ENCODE data around the gene SLC6A17.

Gene SLC6A17

DNA sequence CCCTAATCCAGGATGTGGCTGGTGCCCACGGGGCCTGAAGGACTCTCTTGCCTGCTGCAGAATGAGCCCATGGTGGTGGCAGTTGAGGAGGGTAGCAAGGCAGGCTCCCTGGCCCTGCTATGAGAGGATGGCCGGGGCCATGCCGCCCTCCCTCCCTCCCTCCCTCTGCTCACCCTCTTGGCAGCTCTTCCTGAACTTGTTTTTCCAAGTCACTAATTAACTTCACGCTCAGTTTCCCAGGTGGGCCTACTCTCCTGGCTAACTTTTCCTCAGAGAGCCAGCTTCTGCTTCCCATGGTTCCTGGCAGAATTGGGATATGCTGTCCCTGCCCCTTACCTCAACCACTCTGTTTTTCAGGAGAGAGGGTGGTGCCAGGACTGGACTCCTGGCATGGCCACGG, 70.0 kb downstream of the SLC6A17 start:
- no peak for DNase-seq (ENCODE audit: low read depth in 2 of 2)

DNA sequence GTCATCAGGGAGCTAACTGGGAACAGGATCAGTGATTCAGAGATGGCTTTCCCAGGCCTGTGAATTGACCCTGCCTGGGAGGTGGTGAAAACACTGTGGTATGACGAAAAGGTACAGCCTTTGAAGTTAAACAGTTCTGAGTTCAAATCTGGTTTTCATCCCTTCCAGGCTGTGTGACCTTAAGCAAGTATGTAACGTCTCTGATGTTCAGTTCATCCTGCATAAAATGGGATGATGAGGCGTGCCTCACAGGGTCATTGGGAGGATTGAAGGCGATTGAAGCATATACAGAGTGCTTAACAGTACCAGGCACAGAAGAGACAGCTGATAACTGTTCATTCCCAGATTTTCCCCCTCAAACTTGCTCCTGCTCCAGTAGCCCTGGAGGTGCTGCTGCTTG, 70.8 kb downstream of the SLC6A17 start:
- no peak for DNase-seq (ENCODE audit: low read depth in 2 of 2)

DNA sequence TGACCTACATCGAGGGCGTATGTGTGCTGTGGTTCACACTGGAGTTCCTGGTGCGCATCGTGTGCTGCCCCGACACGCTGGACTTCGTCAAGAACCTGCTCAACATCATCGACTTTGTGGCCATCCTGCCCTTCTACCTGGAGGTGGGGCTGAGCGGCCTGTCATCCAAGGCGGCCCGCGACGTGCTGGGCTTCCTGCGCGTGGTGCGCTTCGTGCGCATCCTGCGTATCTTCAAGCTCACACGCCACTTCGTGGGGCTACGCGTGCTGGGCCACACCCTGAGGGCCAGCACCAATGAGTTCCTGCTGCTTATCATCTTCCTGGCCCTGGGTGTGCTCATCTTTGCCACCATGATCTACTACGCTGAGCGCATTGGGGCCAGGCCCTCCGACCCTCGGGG, 72.8 kb downstream of the SLC6A17 start:
- DNase-seq (ENCODE audit: low read depth in 2 of 2), result no peak

DNA sequence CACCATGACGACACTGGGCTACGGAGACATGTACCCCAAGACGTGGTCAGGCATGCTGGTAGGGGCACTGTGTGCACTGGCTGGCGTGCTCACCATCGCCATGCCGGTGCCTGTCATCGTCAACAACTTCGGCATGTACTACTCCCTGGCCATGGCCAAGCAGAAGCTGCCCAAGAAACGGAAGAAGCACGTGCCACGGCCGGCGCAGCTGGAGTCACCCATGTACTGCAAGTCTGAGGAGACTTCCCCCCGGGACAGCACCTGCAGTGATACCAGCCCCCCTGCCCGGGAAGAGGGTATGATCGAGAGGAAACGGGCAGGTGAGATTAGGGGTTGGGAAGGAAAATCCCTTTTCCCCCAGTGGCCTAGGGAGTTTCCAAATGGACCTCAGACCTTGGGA, 73.3 kb downstream of the SLC6A17 start:
- DNase-seq (ENCODE audit: low read depth in 2 of 2), result no peak

GRCh38 chr1:110224240-110224995, 74.1 kb downstream of the SLC6A17 start:
- DNase-seq (ENCODE audit: low read depth in 2 of 2), result no peak

GRCh38 chr1:110225212-110225611, 74.9 kb downstream of the SLC6A17 start:
- no peak for DNase-seq (ENCODE audit: low read depth in 2 of 2)

GRCh38 chr1:110225756-110226404, 75.6 kb downstream of the SLC6A17 start:
- no peak for DNase-seq (ENCODE audit: low read depth in 2 of 2)

GRCh38 chr1:110227774-110228173, 77.5 kb downstream of the SLC6A17 start:
- no peak for DNase-seq (ENCODE audit: low read depth in 2 of 2)

GRCh38 chr1:110228381-110228780, 78.1 kb downstream of the SLC6A17 start:
- no peak for DNase-seq (ENCODE audit: low read depth in 2 of 2)

- DNase-seq (ENCODE audit: low read depth in 2 of 2), result no peak
These were observed 78.6 kb downstream of the SLC6A17 start for GRCh38 chr1:110228869-110229268.

DNA sequence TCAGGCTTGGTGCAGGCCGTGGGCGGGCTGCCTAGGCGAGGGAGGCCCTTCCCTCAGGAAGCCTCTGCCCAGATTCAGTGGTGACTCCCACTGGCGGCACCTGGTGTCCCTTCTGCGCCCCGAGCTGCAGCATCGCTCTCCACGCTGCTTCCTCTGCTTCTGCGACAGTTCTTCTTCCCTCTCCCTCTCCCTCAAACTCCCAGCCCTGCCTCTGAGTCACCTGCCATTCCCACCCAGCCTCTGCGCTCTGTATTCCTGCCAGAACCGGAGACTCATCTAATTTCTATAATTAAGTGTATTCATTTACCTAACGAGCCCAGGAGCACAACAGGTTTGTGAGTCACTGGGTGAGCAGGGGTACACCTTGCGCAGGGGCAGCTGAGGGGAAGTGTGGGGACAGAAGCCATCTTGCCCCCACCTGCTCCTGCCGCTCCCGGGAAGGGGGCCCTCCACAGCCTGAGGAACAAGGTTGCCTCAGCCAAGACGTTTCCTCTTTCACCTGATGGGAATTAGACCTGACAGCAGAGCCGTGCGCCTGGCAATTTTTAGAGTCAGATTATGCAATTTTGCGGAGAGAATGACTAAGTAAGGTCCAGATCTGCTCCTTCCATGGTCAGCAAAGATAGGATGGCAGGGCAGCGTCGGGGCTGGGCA, 79.2 kb downstream of the SLC6A17 start:
- no peak for DNase-seq (ENCODE audit: low read depth in 2 of 2)

DNA sequence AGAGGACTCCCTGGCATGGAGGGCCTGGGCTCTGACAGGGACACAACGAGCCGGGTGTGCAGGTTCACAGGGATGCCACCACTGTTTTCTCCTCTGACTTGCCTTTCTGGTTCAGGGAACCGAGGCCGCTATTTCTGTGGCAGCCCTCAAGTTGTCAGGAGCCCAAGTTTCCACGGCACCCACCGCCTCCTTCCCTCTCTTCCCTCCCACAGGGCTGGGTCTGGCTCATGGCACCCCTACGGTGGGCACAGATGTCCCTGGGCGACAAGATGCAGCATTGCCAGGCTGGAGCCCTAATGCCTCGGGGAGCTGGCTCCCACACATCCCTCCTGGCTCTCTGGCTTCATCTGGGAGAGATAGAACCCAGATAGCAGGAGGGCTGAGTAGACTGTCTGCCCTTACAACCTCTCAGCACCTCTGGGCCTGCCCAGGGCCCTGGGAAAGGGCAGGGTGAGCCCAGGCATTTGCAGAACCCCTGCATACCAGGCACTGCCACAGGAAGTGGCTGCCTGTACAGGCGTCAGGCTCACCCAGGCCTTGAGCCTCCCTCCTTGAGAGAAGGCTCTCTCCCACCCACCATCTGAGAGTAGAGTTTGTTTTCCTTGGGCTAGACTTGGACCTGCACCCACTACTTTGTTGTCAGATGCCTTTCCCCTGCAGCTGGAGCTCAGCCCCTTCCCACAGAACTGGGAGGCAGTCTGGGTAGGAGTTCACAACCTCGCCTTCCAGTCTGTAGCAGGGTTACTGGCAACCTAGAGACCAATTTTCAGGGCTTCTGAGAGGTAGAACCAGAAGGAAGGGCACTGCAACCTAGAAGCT, 80.3 kb downstream of the SLC6A17 start:
- DNase-seq (ENCODE audit: low read depth in 2 of 2), result no peak

DNA sequence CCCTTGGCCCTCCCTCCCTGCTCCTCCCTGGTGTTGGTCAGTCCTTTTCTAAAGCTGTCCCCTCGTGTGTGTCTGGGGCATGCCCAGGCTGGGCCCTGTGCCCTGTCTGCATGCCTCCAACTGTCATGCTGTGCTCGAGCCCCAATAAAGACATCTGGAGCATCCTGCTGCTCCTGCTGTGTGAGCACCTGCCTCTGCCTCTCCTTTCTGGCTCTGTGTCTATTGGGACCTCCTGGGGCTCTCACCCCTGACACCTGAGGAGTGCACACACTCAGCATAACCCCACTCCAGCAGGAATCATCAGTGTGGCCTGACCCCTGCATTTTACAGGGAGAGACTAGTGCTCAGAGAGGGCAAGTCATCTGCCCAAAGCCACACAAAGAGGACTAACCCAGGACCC, 83.6 kb downstream of the SLC6A17 start:
- DNase-seq (ENCODE audit: low read depth in 2 of 2), result no peak

DNA sequence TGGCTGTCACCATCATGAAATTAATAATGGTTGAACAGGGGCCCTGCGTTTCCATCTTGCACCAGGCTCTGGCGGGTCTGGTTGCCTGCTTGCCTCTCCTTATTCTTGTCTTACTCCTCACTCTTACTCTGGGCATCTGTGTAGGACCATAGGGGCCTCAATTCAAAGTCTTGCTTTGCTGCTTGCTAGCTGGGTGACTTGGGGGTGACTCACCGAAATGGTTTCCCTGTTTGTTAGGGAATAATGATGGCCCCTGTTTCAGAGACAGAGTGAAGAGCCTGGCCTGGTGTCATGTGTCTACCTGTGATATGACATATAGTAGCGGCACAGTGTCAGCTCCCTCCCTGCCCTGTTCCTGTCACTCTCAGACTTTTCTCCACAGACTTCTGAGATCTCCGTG, 84.4 kb downstream of the SLC6A17 start:
- DNase-seq (ENCODE audit: low read depth in 2 of 2), result no peak

GRCh38 chr1:110235181-110235833, 85.0 kb downstream of the SLC6A17 start:
- DNase-seq (ENCODE audit: low read depth in 2 of 2), result no peak

DNA sequence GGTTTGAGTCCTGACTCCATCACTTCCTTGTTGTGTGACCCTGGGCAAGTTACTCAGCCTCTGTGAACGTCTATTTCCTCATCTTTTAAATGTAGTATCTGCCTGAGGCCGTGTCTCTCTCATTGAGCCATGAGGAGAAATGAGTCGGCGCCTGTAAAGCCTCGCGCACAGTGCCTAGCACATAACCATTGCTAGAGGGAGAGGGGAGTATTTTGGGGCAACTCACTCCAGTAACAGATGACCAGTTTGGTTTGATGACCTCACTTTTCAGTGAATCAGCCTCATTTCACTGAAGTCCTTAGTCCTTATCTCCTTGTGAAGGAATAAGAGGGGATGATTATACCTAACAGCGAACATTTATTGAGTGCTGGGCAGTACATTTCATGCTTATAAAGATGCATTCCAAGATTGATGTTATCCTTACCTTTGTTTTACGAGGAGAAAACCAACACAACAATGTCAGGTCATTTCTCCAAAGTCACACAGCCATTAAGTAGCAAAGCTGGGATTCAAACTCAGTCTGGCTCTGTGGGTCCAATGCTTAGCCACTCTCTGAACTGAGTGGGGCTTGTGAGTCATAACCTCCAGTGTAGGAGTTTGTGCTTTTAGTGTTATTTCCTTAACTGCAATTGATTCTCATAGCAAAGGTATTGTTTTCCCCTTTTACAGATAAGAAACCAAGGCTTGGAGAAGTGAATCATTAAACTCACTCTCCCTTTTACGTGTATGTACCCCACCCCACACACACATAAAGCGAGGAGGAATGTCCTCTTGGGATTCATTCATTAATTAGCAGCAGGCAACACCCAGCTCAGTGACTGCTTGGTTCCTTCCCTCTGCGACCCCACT, 85.8 kb downstream of the SLC6A17 start:
- no peak for DNase-seq (ENCODE audit: low read depth in 2 of 2)

DNA sequence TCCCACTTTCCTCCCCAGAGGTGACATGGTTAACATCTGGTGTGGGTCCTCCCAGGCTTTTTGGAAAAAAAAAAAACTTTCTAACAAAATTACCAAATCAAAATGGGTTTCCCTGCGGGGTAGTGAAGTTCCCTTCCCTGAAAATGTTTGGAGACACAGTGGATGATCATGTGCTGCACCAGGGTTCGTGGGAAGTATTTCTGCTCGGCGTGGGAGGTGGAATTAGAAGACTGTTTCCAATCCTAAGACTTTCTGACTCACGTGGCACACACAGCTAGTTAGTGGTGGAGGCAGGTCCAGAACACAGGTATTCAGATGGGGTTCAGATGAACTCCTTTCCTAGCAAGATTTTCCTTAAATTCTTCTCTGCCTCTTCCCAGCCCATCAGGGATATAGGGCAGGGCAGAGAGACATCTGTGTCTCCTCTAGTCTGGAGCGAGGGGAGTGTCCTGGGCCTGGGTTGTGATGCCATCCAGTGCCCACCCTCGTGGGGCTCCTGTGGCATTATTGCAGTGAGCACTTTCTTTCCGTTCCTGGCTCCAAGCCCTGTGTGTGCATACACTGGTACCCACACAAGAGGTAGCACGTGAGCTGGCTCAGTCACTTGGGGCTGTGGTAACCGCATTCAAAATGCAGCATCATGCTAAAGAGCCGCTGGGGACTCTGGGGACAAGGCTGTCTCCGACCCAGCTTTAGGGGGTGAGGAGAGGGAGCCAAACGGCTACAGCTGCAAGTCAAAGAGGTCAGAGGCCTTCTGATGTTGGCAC, 87.3 kb downstream of the SLC6A17 start:
- no peak for DNase-seq (ENCODE audit: low read depth in 2 of 2)

- no peak for DNase-seq (ENCODE audit: low read depth in 2 of 2)
These were observed 89.4 kb downstream of the SLC6A17 start for GRCh38 chr1:110239441-110240430.
